HG02759 (cell line): ENCODE measurements around the gene GAS7.

Source experiments
- ATAC-seq: cut with Tn5 transposase; IDR thresholded peaks from one replicate; pipeline ENCODE4 v1.9.1; 2021; ENCODE audit warnings: mild to moderate bottlenecking, moderate library complexity; ENCODE audit not compliant: unreplicated experiment

Gene GAS7

GRCh38 chr17:9987779-9988585 lies 210.4 kb downstream of the GAS7 start:
- ATAC-seq, result no peak

GRCh38 chr17:9986754-9987382 lies 211.5 kb downstream of the GAS7 start:
- no peak for ATAC-seq

- no peak for ATAC-seq
Measured at GRCh38 chr17:9985646-9986045, 212.8 kb downstream of the GAS7 start.

GRCh38 chr17:9984768-9985167 lies 213.6 kb downstream of the GAS7 start:
- ATAC-seq, result no peak

GRCh38 chr17:9982159-9982558 lies 216.2 kb downstream of the GAS7 start:
- no peak for ATAC-seq

GRCh38 chr17:9981344-9981915 lies 217.0 kb downstream of the GAS7 start:
- ATAC-seq, result no peak

GRCh38 chr17:9979463-9979995 lies 218.9 kb downstream of the GAS7 start:
- ATAC-seq, result no peak

GRCh38 chr17:9977180-9977575 lies 221.2 kb downstream of the GAS7 start:
- no peak for ATAC-seq

- ATAC-seq, result no peak
Measured at GRCh38 chr17:9976283-9977179, 221.9 kb downstream of the GAS7 start.

GRCh38 chr17:9974448-9975381 lies 223.7 kb downstream of the GAS7 start:
- no peak for ATAC-seq

- no peak for ATAC-seq
Measured at GRCh38 chr17:9973669-9974447, 224.5 kb downstream of the GAS7 start.

GRCh38 chr17:9971991-9972390 lies 226.4 kb downstream of the GAS7 start:
- no peak for ATAC-seq

- no peak for ATAC-seq
Measured at GRCh38 chr17:9969301-9969935, 229.0 kb downstream of the GAS7 start.

- ATAC-seq, result no peak
Measured at GRCh38 chr17:9968881-9969280, 229.5 kb downstream of the GAS7 start.

GRCh38 chr17:9968008-9968407 lies 230.4 kb downstream of the GAS7 start:
- no peak for ATAC-seq

- ATAC-seq, result no peak
Measured at GRCh38 chr17:9959377-9959981, 238.9 kb downstream of the GAS7 start.

GRCh38 chr17:9958586-9959281 lies 239.7 kb downstream of the GAS7 start:
- no peak for ATAC-seq

GRCh38 chr17:9957244-9957643 lies 241.2 kb downstream of the GAS7 start:
- ATAC-seq, result no peak
